GM23248 (cell line): Measurements from ENCODE around the gene ITPA. TPM values are rescaled to one million over a fixed set of nuclear protein-coding genes. Genes with fewer than 3 reads are reported as not detected.
"Not testable (repeated sequence)": the region's sequence is repeated elsewhere in the genome, so short reads cannot be mapped to it uniquely, and the experiment has no call there.

Experiments used
- DNase-seq: peaks from one replicate; pipeline ENCODE4 v3.0.0-alpha.2; 2015
- H2AFZ ChIP-seq: fragments of 200-600 bp; sonication (generic); 2 replicates; pipeline ENCODE4 v1.6.1; 2016; ENCODE audit warnings: antibody characterized with exemption
- H3F3A ChIP-seq: fragments of 200-600 bp; sonication (generic); 2 replicates; pipeline ENCODE4 v1.6.1; 2016; ENCODE audit warnings: mild to moderate bottlenecking, antibody characterized with exemption, mixed run types; ENCODE audit not compliant: insufficient read depth
- H3K27ac ChIP-seq: fragments of 200-600 bp; sonication (generic); 2 replicates; pipeline ENCODE4 v1.5.1; 2016; ENCODE audit warnings: mild to moderate bottlenecking
- H3K27me3 ChIP-seq: fragments of 200-600 bp; sonication (generic); replicated peaks from 2 replicates; pipeline ENCODE4 v1.6.1; 2016; ENCODE audit warnings: mild to moderate bottlenecking; ENCODE audit not compliant: insufficient read depth
- H3K36me3 ChIP-seq: fragments of 200-600 bp; sonication (generic); 2 replicates; pipeline ENCODE4 v1.6.1; 2016; ENCODE audit warnings: low read depth, mild to moderate bottlenecking
- H3K4me1 ChIP-seq: fragments of 200-600 bp; sonication (generic); 2 replicates; pipeline ENCODE4 v1.6.1; 2016; ENCODE audit warnings: mild to moderate bottlenecking; ENCODE audit not compliant: insufficient read depth
- H3K4me2 ChIP-seq: fragments of 200-600 bp; sonication (generic); one replicate; pipeline ENCODE4 v1.6.1; 2016; ENCODE audit warnings: mild to moderate bottlenecking; ENCODE audit not compliant: unreplicated experiment
- H3K4me3 ChIP-seq: fragments of 200-600 bp; sonication (generic); 2 replicates; pipeline ENCODE4 v1.5.1; 2016; ENCODE audit warnings: mild to moderate bottlenecking
- H3K79me2 ChIP-seq: fragments of 200-600 bp; sonication (generic); 2 replicates; pipeline ENCODE4 v1.6.1; 2016; ENCODE audit warnings: mild to moderate bottlenecking; ENCODE audit not compliant: insufficient read depth
- H3K9ac ChIP-seq: fragments of 200-600 bp; sonication (generic); 2 replicates; pipeline ENCODE4 v1.6.1; 2016; ENCODE audit warnings: mild to moderate bottlenecking
- H3K9me2 ChIP-seq: fragments of 200-600 bp; sonication (generic); 2 replicates; pipeline ENCODE4 v1.6.1; 2016; ENCODE audit warnings: mixed run types, mild to moderate bottlenecking, moderate library complexity; ENCODE audit not compliant: insufficient read depth
- H3K9me3 ChIP-seq: fragments of 200-600 bp; sonication (generic); one replicate; pipeline ENCODE4 v1.6.1; 2017; ENCODE audit warnings: low read depth
- H4K20me1 ChIP-seq: fragments of 200-600 bp; sonication (generic); 2 replicates; pipeline ENCODE4 v1.6.0; 2016; ENCODE audit not compliant: insufficient read depth
- EZH2 ChIP-seq: fragments of 200-600 bp; sonication (generic); IDR thresholded peaks from 2 replicates; pipeline ENCODE4 v1.6.1; 2018; ENCODE audit warnings: antibody characterized with exemption, mild to moderate bottlenecking; ENCODE audit not compliant: insufficient read depth, poor library complexity, severe bottlenecking
- EZH2phosphoT487 ChIP-seq: fragments of 200-600 bp; sonication (generic); IDR thresholded peaks from 2 replicates; pipeline ENCODE4 v1.6.1; 2018; ENCODE audit warnings: antibody characterized with exemption, moderate library complexity, mild to moderate bottlenecking, low read depth; ENCODE audit not compliant: insufficient read depth
- WGBS, 2 experiments: methylation state at CpG; one replicate each; pipeline ENCODE4 v1.1.6; 2015 to 2017; ENCODE audit warnings: low lambda C conversion rate in 2 of 2, low coverage in 1 of 2; ENCODE audit errors: missing lambda C conversion rate in 2 of 2; 5-methylcytosine and 5-hydroxymethylcytosine counted together
- in situ Hi-C: fragments of 300-500 bp; cut with MboI; formaldehyde crosslinking; loops from 2 replicates; pipeline ENCODE4 v1.15.0; 2020
- polyA plus RNA-seq: library from polyadenylated mRNA; unstranded; fragments of >200 nt; fragmentation: Nextera tagmentation; extraction: Ambion mirVana; gene quantifications from 2 replicates; pipeline ENCODE4 v1.2.1, GENCODE V29; 2016
- total RNA-seq: library from RNA; depleted of rRNA; stranded (reverse); fragments of >200 nt; shearing (Covaris generic); gene quantifications from 2 replicates; pipeline ENCODE4 v1.2.3, GENCODE V29; 2014

ITPA gene
- total and polyA plus RNA-seq, 2 experiments from 2014 or later: 43.6 to 63.8 TPM

DNA sequence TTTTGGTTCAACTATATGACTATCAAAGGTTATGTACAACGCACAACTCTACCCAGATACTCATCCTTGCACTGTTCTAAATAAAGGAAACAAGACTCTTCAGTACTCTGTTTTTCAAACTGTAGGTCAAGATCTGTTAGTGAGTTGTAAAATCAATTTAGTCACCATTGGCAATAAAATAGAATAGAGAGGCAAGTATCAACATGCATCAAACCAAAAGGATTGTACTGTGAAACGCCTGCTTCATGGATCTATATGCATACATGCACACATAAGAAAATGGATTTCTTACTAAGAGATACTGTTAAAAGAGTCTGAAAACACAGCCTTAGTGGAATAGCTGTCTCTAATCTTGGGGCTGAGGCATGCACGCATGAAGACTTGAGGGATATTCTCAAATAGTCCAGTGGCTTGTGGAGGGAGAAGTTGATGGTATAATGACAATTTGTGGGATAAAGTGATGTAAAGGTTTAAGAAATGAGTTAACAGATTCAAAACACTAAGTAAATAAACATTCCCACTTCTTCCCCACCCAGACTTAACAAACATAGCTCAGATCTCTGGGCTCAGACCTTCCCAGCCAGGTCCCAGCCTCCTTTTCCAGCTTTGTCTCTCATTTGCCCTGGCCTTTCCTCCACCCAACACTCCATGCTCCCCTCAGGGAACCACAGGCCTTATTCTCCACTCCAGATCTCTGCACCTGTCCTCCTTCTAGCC, 25.2 kb upstream of the ITPA start:
- H3K27ac ChIP-seq: no peak overlapping the region
- no peak for DNase-seq
- no peak overlapping the region for H3K4me2 ChIP-seq
- WGBS, 2 experiments: 99 to 100% methylated on average over 3 of the region's 3 CpGs
- no peaks in the 10 kb centered on the region for H3K4me1 ChIP-seq
- H3K9me2 ChIP-seq: no peaks in the 10 kb centered on the region
- in situ Hi-C loops: no loop called here
- no peak overlapping the region for H3K4me3 ChIP-seq
- H3K9me3 ChIP-seq: no peaks in the 10 kb centered on the region
- TF ChIP-seq EZH2phosphoT487 (no peak), EZH2 (no peak)
- H4K20me1 ChIP-seq: no peaks in the 10 kb centered on the region
- no peak overlapping the region for H2AFZ ChIP-seq
- no peaks in the 10 kb centered on the region for H3K27me3 ChIP-seq
- no peaks in the 10 kb centered on the region for H3K79me2 ChIP-seq
- H3F3A ChIP-seq: 0 out of 2 replicates have a peak, but pooled peaks cover 3% of the 10 kb centered on the region
- no peaks in the 10 kb centered on the region for H3K36me3 ChIP-seq
- no peak overlapping the region for H3K9ac ChIP-seq

- H3K36me3 ChIP-seq, H3K9ac ChIP-seq, H4K20me1 ChIP-seq, H3K79me2 ChIP-seq, H3K9me2 ChIP-seq, in situ Hi-C loops, H3K27me3 ChIP-seq, DNase-seq, H3K4me3 ChIP-seq, H3F3A ChIP-seq, H3K4me2 ChIP-seq, H3K4me1 ChIP-seq, H3K9me3 ChIP-seq, H3K27ac ChIP-seq, H2AFZ ChIP-seq: not testable (repeated sequence)
- 96 to 98% methylated on average over 9 of the region's 9 CpGs for WGBS, 2 experiments
Observed at GRCh38 chr20:3187861-3188260, 21.4 kb upstream of the ITPA start.

DNA sequence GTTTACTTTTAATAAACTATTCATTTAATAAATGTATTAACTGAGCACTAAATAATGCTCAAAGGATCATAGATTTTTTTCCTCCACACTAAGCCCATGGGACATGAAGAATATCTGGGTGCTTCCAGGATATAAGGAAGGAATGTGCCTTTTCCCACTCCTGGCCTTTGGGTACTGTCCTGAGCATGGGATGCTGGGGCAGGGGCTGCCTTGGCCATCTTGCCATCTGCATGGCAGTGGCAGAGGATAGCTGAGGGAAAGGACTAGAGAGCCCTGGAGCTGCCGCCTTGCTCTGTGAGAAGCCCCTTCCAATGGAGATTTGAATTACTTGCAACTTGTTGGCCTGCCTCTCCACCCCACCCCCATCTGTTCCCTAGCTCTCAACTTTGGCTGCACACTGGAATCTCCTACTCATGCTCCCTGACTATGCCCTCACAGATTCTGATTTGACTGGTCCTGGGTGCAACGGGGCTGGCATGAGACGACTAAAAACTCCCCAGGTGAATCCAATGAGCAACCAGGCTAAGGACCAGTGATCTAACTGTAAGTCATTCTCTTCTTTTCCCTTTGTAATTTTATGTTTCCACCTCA, 20.4 kb upstream of the ITPA start:
- Histone ChIP-seq H3K9ac (no peak overlapping the region), H3K79me2 (no peaks in the 10 kb centered on the region), H4K20me1 (no peaks in the 10 kb centered on the region), H3K9me3 (no peaks in the 10 kb centered on the region), H3K4me1 (no peaks in the 10 kb centered on the region), H3K9me2 (no peaks in the 10 kb centered on the region), H3K4me2 (no peak overlapping the region), H3K27ac (no peak overlapping the region), H2AFZ (no peak overlapping the region), H3K4me3 (no peak overlapping the region), H3K36me3 (peaks cover 3% of the 10 kb centered on the region; the same call in 1 of the 2 replicates), H3F3A (0 out of 2 replicates have a peak, but pooled peaks cover 2% of the 10 kb centered on the region), H3K27me3 (no peaks in the 10 kb centered on the region)
- TF ChIP-seq EZH2 (no peak), EZH2phosphoT487 (no peak)
- 77 to 81% methylated on average over 3 of the region's 3 CpGs for WGBS, 2 experiments
- DNase-seq: no peak
- in situ Hi-C loops: no loop called here

DNA sequence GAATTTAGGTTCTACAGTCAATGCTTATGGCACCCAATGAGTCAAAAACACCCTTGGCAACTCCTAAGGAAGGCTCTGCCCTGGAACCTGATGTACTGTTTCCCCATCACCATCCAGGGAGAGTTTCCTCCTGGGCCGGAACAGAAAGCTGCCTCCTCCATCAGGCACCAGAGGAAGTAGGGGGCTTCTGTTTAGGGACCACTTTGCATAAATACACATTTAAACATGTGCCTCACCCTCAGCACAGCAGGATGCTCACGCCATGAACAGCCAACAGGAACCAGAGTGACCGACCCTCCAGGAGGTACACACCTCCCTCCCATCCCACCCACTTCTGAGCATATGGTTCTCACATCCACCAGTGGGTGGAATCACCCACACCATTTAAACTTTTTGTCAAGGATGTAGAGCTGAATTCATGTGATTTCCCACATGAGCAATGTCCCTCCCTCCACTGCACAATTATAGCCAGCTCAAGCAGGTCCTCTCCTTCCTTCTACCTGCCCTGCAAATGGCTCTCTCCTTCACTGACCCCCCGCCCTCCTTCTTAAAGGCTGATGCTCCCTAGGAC, 19.7 kb upstream of the ITPA start:
- Histone ChIP-seq H2AFZ (no peak overlapping the region), H3K4me2 (no peak overlapping the region), H3K4me1 (no peaks in the 10 kb centered on the region), H3K9me2 (no peaks in the 10 kb centered on the region), H3K36me3 (peaks cover 3% of the 10 kb centered on the region; the same call in 1 of the 2 replicates), H3K27ac (no peak overlapping the region), H3K9ac (no peak overlapping the region), H3K9me3 (no peaks in the 10 kb centered on the region), H4K20me1 (no peaks in the 10 kb centered on the region), H3K79me2 (no peaks in the 10 kb centered on the region), H3F3A (no peaks in the 10 kb centered on the region), H3K4me3 (no peak overlapping the region), H3K27me3 (no peaks in the 10 kb centered on the region)
- no peak for DNase-seq
- in situ Hi-C loops: no loop called here
- no peak for TF ChIP-seq EZH2phosphoT487
- TF ChIP-seq EZH2: no peak
- 86 to 92% methylated on average over 4 of the region's 4 CpGs for WGBS, 2 experiments
